Liver (tissue), 9 donors: Measurements from ENCODE around the gene KDM6A. TPM values are rescaled to one million over a fixed set of nuclear protein-coding genes. Genes with fewer than 3 reads are reported as not detected.

Experiments used
- DNase-seq: peaks from one replicate; pipeline ENCODE4 v3.0.0-alpha.2; 2017; ENCODE audit warnings: low spot score
- H3K27ac ChIP-seq, 2 donors: one replicate each; pipeline ENCODE4 v1.7.0; 2013; ENCODE audit warnings: inconsistent platforms in 2 of 2, low read length in 2 of 2, control low read depth in 1 of 2, low read depth in 1 of 2, mild to moderate bottlenecking in 1 of 2
- H3K27me3 ChIP-seq, 4 donors: one replicate each; pipeline versions ENCODE4 v1.6.1 to v1.7.0; 2013; ENCODE audit warnings: low read length in 3 of 4, inconsistent platforms in 1 of 4, mild to moderate bottlenecking in 1 of 4, moderate library complexity in 1 of 4; ENCODE audit not compliant: control insufficient read depth in 4 of 4, insufficient read depth in 4 of 4
- H3K36me3 ChIP-seq, 4 donors: one replicate each; pipeline versions ENCODE4 v1.6.1 to v1.7.0; 2013; ENCODE audit warnings: low read length in 3 of 4, mild to moderate bottlenecking in 3 of 4, low read depth in 1 of 4, moderate library complexity in 1 of 4; ENCODE audit not compliant: control insufficient read depth in 4 of 4, insufficient read depth in 3 of 4
- H3K4me1 ChIP-seq, 4 donors: one replicate each; pipeline versions ENCODE4 v1.6.1 to v1.7.0; 2013; ENCODE audit warnings: low read length in 3 of 4, mild to moderate bottlenecking in 3 of 4, moderate library complexity in 1 of 4; ENCODE audit not compliant: control insufficient read depth in 4 of 4, insufficient read depth in 4 of 4
- H3K4me3 ChIP-seq, 3 donors: one replicate each; pipeline versions ENCODE4 v1.6.1 to v1.7.0; 2013; ENCODE audit warnings: low read length in 3 of 3, control low read depth in 1 of 3, low read depth in 1 of 3, mild to moderate bottlenecking in 1 of 3
- H3K9ac ChIP-seq, 2 donors: one replicate each; pipeline ENCODE4 v1.7.0; 2013; ENCODE audit warnings: low read length in 2 of 2, mild to moderate bottlenecking in 2 of 2, moderate library complexity in 2 of 2, control low read depth in 1 of 2, low read depth in 1 of 2
- H3K9me3 ChIP-seq, 4 donors: one replicate each; pipeline versions ENCODE4 v1.6.1 to v1.7.0; 2013; ENCODE audit warnings: low read length in 3 of 4; ENCODE audit not compliant: control insufficient read depth in 4 of 4
- EGR1 ChIP-seq, 2 donors: IDR thresholded peaks; 2 replicates each; pipeline ENCODE4 v1.6.1; 2016 to 2018; ENCODE audit warnings: antibody characterized with exemption in 2 of 2, low read depth in 2 of 2
- FOXA1 ChIP-seq: IDR thresholded peaks from 2 replicates; pipeline ENCODE4 v1.6.1; 2016; ENCODE audit warnings: antibody characterized with exemption
- FOXA2 ChIP-seq: IDR thresholded peaks from 2 replicates; pipeline ENCODE4 v1.6.1; 2016; ENCODE audit warnings: antibody characterized with exemption
- GABPA ChIP-seq, 2 donors: IDR thresholded peaks in 1 of 2; conservative IDR thresholded peaks in 1 of 2; 2 replicates each; pipeline ENCODE4 v1.6.1; 2016; ENCODE audit warnings: antibody characterized with exemption in 2 of 2, mild to moderate bottlenecking in 1 of 2, moderate library complexity in 1 of 2
- HNF4A ChIP-seq, 2 donors: conservative IDR thresholded peaks; 2 replicates each; pipeline ENCODE4 v1.6.1; 2016; ENCODE audit warnings: antibody characterized with exemption in 2 of 2, mild to moderate bottlenecking in 2 of 2
- HNF4G ChIP-seq: IDR thresholded peaks from 2 replicates; pipeline ENCODE4 v1.6.1; 2016; ENCODE audit warnings: antibody characterized with exemption
- JUND ChIP-seq, 2 donors: IDR thresholded peaks; 2 replicates each; pipeline ENCODE4 v1.6.1; 2016; ENCODE audit warnings: antibody characterized with exemption in 2 of 2
- NR2F2 ChIP-seq: IDR thresholded peaks from 2 replicates; pipeline ENCODE4 v1.6.1; 2016; ENCODE audit warnings: antibody characterized with exemption
- RAD21 ChIP-seq, 2 donors: IDR thresholded peaks; 2 replicates each; pipeline ENCODE4 v1.6.1; 2016; ENCODE audit warnings: antibody characterized with exemption in 2 of 2, mild to moderate bottlenecking in 2 of 2
- SP1 ChIP-seq: IDR thresholded peaks from 2 replicates; pipeline ENCODE4 v1.6.1; 2018; ENCODE audit warnings: antibody characterized with exemption, mild to moderate bottlenecking
- TAF1 ChIP-seq: conservative IDR thresholded peaks from 2 replicates; pipeline ENCODE4 v1.6.1; 2016; ENCODE audit warnings: antibody characterized with exemption, mild to moderate bottlenecking
- YY1 ChIP-seq: IDR thresholded peaks from 2 replicates; pipeline ENCODE4 v1.6.1; 2016; ENCODE audit warnings: antibody characterized with exemption, mild to moderate bottlenecking
- WGBS: extraction: QIAGEN DNeasy Blood & Tissue Kit; methylation state at CpG from one replicate; pipeline ENCODE4 v1.1.7; 2013; 5-methylcytosine and 5-hydroxymethylcytosine counted together
- polyA plus RNA-seq, 2 donors: library from polyadenylated mRNA; stranded (reverse) in 1 of 2; unstranded in 1 of 2; fragments of 200-250 nt in 1 of 2; fragments of >200 nt in 1 of 2; fragmentation: Nextera tagmentation in 1 of 2; extraction: Ambion mirVana in 1 of 2; gene quantifications; one replicate each; pipeline versions ENCODE4 v1.2.1 to v1.2.3, GENCODE V29; 2013 to 2015
- total RNA-seq, 2 donors: library from RNA; depleted of rRNA; stranded (reverse); fragments of >200 nt; gene quantifications; one replicate each; pipeline ENCODE4 v1.2.3, GENCODE V29; 2014
- TF ChIP-seq, protein P1 (sequence below): IDR thresholded peaks from 2 replicates; pipeline ENCODE4 v1.6.1; 2016; ENCODE audit warnings: antibody characterized with exemption
- TF ChIP-seq, protein P2 (sequence below): IDR thresholded peaks from 2 replicates; pipeline ENCODE4 v1.6.1; 2016; ENCODE audit warnings: antibody characterized with exemption, mild to moderate bottlenecking
- TF ChIP-seq, protein P3 (sequence below): fragments of 150-350 bp; IDR thresholded peaks from 2 replicates; pipeline ENCODE4 v1.5.1; 2017; ENCODE audit warnings: improper control_type of control experiment, low read depth, low read length; ENCODE audit not compliant: missing input control
- TF ChIP-seq, protein P4 (sequence below): IDR thresholded peaks from 2 replicates; pipeline ENCODE4 v1.6.1; 2016; ENCODE audit warnings: antibody characterized with exemption
- TF ChIP-seq, protein P5 (sequence below): IDR thresholded peaks from 2 replicates; pipeline ENCODE4 v1.6.1; 2016; ENCODE audit warnings: antibody characterized with exemption
- donor health status: healthy.
- donor health status: healthy.
- donor health status: healthy.
- donor health status: healthy.
- donor health status: healthy.

KDM6A gene
- total and polyA plus RNA-seq, 4 donors, result 5.3 to 30.2 (median 18.2) TPM

DNA sequence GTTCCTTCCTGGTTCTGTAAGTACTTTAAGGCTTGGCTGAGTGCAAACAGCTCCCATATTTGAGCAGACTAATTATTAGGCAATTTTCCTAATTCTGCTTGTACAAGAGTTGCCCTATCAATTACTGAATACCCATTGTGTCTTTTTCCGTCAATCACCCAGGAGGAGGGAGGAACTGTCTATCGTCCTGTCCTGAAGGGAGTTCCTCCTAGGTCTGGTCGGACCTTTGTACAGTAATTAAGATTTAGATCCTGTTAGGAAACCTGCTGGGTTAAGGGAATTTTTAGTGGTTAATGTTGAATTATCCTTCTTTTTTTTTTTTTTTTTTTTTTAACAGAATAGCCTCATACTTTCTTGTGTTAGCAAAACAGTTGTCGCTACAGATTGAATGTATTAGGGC, 130.1 kb downstream of the KDM6A start:
- DNase-seq, result no peak
- H3K27me3 ChIP-seq, result no peaks in the 10 kb centered on the region
- H3K9me3 ChIP-seq, result no peaks in the 10 kb centered on the region
- H3K4me1 ChIP-seq, result peaks cover 0 to 27% (median 19%) of the 10 kb centered on the region in 4 donors
- no peak overlapping the region for H3K4me3 ChIP-seq
- no peak overlapping the region for H3K27ac ChIP-seq
- H3K36me3 ChIP-seq, result no peaks in the 10 kb centered on the region
- WGBS, result 62% methylated on average over 4 of the region's 4 CpGs
- H3K9ac ChIP-seq, result no peak overlapping the region
- no peak for TF ChIP-seq FOXA2
- TF ChIP-seq TAF1, result no peak
- no peak for TF ChIP-seq NR2F2
- TF ChIP-seq HNF4A (conservative IDR thresholded peaks at IDR 0.05), result no peak
- TF ChIP-seq, protein P1, sequence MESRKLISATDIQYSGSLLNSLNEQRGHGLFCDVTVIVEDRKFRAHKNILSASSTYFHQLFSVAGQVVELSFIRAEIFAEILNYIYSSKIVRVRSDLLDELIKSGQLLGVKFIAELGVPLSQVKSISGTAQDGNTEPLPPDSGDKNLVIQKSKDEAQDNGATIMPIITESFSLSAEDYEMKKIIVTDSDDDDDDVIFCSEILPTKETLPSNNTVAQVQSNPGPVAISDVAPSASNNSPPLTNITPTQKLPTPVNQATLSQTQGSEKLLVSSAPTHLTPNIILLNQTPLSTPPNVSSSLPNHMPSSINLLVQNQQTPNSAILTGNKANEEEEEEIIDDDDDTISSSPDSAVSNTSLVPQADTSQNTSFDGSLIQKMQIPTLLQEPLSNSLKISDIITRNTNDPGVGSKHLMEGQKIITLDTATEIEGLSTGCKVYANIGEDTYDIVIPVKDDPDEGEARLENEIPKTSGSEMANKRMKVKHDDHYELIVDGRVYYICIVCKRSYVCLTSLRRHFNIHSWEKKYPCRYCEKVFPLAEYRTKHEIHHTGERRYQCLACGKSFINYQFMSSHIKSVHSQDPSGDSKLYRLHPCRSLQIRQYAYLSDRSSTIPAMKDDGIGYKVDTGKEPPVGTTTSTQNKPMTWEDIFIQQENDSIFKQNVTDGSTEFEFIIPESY, result no peak
- TF ChIP-seq YY1, result no peak
- no peak for TF ChIP-seq FOXA1
- TF ChIP-seq JUND (IDR thresholded peaks at IDR 0.05), result no peak
- no peak for TF ChIP-seq SP1
- TF ChIP-seq, protein P2, sequence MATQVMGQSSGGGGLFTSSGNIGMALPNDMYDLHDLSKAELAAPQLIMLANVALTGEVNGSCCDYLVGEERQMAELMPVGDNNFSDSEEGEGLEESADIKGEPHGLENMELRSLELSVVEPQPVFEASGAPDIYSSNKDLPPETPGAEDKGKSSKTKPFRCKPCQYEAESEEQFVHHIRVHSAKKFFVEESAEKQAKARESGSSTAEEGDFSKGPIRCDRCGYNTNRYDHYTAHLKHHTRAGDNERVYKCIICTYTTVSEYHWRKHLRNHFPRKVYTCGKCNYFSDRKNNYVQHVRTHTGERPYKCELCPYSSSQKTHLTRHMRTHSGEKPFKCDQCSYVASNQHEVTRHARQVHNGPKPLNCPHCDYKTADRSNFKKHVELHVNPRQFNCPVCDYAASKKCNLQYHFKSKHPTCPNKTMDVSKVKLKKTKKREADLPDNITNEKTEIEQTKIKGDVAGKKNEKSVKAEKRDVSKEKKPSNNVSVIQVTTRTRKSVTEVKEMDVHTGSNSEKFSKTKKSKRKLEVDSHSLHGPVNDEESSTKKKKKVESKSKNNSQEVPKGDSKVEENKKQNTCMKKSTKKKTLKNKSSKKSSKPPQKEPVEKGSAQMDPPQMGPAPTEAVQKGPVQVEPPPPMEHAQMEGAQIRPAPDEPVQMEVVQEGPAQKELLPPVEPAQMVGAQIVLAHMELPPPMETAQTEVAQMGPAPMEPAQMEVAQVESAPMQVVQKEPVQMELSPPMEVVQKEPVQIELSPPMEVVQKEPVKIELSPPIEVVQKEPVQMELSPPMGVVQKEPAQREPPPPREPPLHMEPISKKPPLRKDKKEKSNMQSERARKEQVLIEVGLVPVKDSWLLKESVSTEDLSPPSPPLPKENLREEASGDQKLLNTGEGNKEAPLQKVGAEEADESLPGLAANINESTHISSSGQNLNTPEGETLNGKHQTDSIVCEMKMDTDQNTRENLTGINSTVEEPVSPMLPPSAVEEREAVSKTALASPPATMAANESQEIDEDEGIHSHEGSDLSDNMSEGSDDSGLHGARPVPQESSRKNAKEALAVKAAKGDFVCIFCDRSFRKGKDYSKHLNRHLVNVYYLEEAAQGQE, result no peak

DNA sequence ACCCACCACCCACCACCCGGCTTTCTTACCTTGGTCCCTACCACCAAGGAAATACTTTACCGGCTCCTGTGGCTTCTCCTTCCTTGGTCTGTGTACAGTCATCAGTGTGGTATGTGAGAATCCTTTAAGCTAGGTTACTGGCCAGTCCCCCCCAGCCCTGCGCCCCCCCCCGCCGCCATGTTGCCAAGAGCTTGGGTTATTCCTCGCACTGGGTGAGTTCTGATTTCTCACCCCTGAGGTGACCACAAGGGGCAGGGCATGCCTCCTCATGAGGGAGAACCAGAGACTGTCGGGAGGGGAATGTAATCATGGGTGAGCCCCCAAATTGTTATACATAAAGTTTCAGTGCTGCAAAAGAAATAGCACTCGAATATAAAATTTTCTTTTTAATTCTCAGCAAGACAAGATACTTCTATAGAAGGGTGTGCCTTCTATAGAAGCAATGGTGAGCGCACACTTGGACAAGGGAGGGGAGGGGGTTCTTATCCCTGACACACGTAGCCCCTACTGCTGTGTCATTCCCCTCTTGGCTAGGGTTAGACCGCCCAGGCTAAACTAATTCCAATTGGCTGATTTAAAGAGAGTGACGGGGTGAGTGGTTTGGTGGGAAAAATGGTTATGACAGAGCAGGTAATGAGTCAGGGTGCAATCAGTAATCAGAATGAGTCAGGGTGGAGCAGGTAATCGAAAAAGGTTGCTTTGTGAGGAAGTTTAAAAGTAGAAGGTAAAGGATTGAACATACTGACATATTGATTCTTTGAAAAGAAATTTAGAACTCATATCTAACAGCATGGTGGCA, 133.2 kb downstream of the KDM6A start:
- H3K4me1 ChIP-seq, result peaks cover 0 to 23% (median 14%) of the 10 kb centered on the region in 4 donors
- H3K27me3 ChIP-seq, result no peaks in the 10 kb centered on the region
- no peak overlapping the region for H3K27ac ChIP-seq
- H3K36me3 ChIP-seq, result no peaks in the 10 kb centered on the region
- no peak for DNase-seq
- H3K9me3 ChIP-seq, result no peaks in the 10 kb centered on the region
- H3K9ac ChIP-seq, result no peak overlapping the region
- 99% methylated on average over 13 of the region's 13 CpGs for WGBS
- no peak overlapping the region for H3K4me3 ChIP-seq
- TF ChIP-seq, protein P1, result no peak
- TF ChIP-seq, protein P3, sequence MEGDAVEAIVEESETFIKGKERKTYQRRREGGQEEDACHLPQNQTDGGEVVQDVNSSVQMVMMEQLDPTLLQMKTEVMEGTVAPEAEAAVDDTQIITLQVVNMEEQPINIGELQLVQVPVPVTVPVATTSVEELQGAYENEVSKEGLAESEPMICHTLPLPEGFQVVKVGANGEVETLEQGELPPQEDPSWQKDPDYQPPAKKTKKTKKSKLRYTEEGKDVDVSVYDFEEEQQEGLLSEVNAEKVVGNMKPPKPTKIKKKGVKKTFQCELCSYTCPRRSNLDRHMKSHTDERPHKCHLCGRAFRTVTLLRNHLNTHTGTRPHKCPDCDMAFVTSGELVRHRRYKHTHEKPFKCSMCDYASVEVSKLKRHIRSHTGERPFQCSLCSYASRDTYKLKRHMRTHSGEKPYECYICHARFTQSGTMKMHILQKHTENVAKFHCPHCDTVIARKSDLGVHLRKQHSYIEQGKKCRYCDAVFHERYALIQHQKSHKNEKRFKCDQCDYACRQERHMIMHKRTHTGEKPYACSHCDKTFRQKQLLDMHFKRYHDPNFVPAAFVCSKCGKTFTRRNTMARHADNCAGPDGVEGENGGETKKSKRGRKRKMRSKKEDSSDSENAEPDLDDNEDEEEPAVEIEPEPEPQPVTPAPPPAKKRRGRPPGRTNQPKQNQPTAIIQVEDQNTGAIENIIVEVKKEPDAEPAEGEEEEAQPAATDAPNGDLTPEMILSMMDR, result no peak
- TF ChIP-seq, protein P2, result no peak
- TF ChIP-seq, protein P4, sequence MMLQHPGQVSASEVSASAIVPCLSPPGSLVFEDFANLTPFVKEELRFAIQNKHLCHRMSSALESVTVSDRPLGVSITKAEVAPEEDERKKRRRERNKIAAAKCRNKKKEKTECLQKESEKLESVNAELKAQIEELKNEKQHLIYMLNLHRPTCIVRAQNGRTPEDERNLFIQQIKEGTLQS, result no peak
- no peak for TF ChIP-seq TAF1
- TF ChIP-seq YY1, result no peak
- TF ChIP-seq, protein P5, sequence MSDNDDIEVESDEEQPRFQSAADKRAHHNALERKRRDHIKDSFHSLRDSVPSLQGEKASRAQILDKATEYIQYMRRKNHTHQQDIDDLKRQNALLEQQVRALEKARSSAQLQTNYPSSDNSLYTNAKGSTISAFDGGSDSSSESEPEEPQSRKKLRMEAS, result no peak
- no peak for TF ChIP-seq FOXA1
- TF ChIP-seq FOXA2, result no peak
- TF ChIP-seq HNF4A (conservative IDR thresholded peaks at IDR 0.05), result no peak
- no peak for TF ChIP-seq GABPA (IDR thresholded peaks at IDR 0.05 in 1 of 2, conservative IDR thresholded peaks at IDR 0.05 in 1 of 2)
- TF ChIP-seq SP1, result no peak
- no peak for TF ChIP-seq HNF4G
- no peak for TF ChIP-seq RAD21 (IDR thresholded peaks at IDR 0.05)
- no peak for TF ChIP-seq EGR1 (IDR thresholded peaks at IDR 0.05; ENCODE audit: low read depth in 2 of 2)
